GM12872 (cell line): ENCODE measurements around the gene CDK5RAP2.

Experiments used
- TF ChIP-seq, protein P1 (sequence below): IDR thresholded peaks from 3 replicates; pipeline ENCODE4 v1.5.1; 2011; ENCODE audit warnings: low read depth, mild to moderate bottlenecking, low read length, moderate library complexity; ENCODE audit not compliant: insufficient read depth

The CDK5RAP2 gene

DNA sequence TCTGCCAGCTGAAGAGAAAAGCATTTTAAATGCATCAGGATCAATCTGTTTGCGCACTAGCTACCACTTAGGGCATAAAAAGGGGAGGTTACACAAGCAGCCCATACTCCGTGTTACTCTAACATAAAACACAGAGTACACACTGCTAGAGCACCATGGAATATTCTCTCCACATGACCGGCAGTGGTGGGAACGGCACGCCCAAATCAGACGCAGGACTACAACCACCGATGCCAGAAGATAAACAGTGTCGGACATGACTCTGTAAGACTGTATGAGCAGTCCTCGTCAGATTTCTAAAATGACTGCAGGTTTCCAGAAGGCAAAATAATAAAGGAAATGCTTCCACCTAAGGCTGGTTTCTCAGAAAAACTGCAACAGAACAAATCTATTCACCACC is 40.0 kb downstream of the CDK5RAP2 start:
- TF ChIP-seq, protein P1, sequence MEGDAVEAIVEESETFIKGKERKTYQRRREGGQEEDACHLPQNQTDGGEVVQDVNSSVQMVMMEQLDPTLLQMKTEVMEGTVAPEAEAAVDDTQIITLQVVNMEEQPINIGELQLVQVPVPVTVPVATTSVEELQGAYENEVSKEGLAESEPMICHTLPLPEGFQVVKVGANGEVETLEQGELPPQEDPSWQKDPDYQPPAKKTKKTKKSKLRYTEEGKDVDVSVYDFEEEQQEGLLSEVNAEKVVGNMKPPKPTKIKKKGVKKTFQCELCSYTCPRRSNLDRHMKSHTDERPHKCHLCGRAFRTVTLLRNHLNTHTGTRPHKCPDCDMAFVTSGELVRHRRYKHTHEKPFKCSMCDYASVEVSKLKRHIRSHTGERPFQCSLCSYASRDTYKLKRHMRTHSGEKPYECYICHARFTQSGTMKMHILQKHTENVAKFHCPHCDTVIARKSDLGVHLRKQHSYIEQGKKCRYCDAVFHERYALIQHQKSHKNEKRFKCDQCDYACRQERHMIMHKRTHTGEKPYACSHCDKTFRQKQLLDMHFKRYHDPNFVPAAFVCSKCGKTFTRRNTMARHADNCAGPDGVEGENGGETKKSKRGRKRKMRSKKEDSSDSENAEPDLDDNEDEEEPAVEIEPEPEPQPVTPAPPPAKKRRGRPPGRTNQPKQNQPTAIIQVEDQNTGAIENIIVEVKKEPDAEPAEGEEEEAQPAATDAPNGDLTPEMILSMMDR: no peak

DNA sequence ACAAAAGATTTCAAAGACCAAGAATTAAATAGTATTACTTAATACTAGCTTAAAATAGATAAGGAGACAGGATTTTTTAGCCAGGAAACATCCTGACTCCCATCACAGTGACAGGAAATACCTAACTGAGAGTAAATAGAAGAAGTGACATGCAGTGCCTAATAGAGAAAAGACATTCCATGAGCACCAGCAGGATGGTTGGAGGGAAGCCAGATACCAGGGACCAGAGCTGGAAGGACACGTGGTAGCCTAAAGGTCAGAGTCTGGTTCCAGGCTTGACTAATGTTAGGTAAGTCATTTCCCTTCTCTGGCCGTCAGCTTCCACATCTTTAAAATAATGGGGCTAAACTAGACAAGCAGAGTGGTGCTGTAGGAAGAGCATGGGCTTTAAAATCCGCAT is 41.6 kb downstream of the CDK5RAP2 start:
- TF ChIP-seq, protein P1: no peak

DNA sequence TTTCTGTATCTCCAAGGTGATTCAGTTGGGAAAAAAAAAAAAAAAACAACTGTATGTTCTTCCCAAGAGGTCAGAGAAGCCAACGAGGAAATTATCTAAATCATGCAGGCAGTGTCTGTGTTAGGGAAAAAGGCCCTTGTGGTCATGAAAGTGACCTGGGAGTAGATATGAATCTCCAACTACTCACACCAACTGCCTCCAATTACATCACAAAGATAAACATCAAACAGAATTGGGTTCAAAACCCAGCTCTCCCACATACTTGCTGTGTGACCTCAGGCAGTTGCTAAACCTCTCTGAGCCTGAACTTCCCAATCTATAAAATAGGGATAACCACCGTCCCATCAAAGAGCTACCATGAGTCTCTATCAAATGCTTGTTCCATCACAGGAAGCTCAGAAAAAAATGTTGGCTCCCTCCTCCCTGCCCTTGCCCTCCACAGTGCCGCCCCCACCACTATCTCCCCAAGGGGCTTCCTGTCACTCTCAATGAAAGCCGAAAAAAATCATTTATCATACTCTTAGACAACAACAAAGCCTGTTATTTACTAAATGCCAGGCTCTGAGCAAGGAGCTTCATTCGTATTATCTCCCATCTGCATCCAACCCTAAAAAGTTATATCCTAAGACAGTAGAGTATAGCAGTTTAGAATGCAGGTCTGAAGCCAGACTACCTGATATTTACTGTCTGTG is 42.9 kb downstream of the CDK5RAP2 start:
- TF ChIP-seq, protein P1: no peak

DNA sequence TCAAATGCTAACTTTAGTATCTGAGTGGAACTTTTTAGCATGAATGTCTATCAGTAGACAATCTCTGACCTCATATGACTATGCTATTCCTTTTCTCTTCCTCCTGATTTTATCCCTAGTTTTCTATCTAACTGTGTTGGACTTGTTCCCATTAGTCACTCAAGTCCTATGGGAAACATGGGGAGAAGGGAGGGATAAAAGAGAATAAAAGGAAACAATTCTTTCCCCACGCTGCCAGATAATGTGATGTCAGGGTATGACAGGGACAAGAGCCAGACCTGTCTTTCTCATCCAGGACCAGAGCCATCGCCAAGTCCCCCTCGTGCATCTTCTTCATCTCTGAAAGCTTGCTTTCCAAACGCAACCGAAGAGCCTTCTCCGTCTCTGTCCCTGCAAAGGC is 43.9 kb downstream of the CDK5RAP2 start:
- TF ChIP-seq, protein P1: no peak

DNA sequence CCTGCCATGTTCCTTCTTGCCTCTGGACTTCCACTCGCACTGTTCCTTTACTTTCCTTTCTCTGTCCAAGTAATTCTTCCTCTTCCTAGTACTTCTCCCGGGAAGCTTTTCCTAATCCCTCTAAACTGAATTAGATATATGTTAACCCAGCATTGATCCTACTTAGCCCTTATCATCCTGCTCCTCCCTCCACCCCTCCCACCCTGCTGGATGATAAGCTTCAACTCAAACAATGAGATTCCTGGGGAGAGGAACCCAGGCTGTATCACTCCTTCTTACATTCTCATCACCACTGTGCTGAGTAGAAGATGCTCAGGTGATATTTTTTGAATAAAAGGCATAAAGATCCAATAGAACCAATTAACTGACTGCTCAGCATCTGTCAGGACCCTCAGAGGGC is 45.7 kb downstream of the CDK5RAP2 start:
- TF ChIP-seq, protein P1: no peak

DNA sequence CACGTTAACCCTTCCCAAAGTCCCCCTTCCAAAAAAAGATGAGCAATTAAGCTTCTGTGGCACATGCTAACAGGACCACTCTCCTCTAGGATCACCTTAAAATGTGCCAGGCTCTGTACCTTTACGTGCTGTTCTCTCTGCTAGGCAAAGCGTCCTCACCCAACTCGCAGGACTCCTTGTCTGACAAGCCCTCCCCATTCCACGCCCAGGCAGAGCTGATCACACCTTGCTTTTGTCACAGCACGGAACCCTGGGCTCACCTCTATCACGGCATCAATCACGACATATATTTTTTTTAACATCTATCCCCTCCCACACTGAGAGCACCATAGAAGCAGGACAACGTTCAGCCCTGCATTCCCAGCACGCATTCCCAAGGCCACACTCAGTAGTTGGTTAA is 47.1 kb downstream of the CDK5RAP2 start:
- TF ChIP-seq, protein P1: no peak

DNA sequence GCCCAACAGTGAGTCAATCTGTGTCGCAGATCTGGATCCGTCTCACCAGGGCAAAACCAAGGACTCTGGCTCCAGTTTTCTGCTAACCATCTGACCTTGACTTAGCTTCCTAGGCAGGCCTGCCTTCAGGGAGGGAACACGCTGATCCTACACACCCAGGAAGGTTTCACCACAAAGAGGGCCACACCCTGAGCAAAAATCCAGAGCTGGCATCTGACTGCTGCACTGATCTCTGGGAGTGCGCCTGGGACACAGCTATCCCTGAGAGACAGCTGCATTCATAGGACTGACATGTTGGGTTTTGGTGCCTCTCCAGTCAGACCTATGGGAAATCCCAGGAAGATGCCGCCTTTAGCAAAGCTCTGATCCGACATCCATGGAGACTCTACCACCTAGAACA is 47.5 kb downstream of the CDK5RAP2 start:
- TF ChIP-seq, protein P1: no peak
